ACC112 (cell line): ENCODE results near the gene ELP4.
"Not testable (repeated sequence)": the region's sequence is repeated elsewhere in the genome, so short reads cannot be mapped to it uniquely, and the experiment has no call there.

Source experiments
- H2AFZ ChIP-seq: fragments of 200-600 bp; sonication (generic); one replicate; pipeline ENCODE4 v1.6.0; 2017; ENCODE audit warnings: antibody characterized with exemption, low read length; ENCODE audit not compliant: unreplicated experiment
- H3K27ac ChIP-seq: fragments of 200-600 bp; sonication (generic); 2 replicates; pipeline ENCODE4 v1.5.1; 2014; ENCODE audit warnings: low read depth, mild to moderate bottlenecking, antibody characterized with exemption, low read length, moderate library complexity
- H3K27me3 ChIP-seq: fragments of 200-600 bp; sonication (generic); 2 replicates; pipeline ENCODE4 v1.6.1; 2014; ENCODE audit warnings: mild to moderate bottlenecking, antibody characterized with exemption, low read length, moderate library complexity, mixed read lengths; ENCODE audit not compliant: insufficient read depth
- H3K36me3 ChIP-seq: fragments of 200-600 bp; sonication (generic); 2 replicates; pipeline ENCODE4 v1.6.1; 2016; ENCODE audit warnings: mild to moderate bottlenecking, antibody characterized with exemption, low read length, moderate library complexity, mixed read lengths; ENCODE audit not compliant: insufficient read depth
- H3K4me1 ChIP-seq: fragments of 200-600 bp; sonication (generic); one replicate; pipeline ENCODE4 v1.6.1; 2016; ENCODE audit warnings: low read length, mixed read lengths; ENCODE audit not compliant: insufficient read depth, unreplicated experiment, control insufficient read depth
- H3K4me3 ChIP-seq: fragments of 200-600 bp; sonication (generic); 2 replicates; pipeline ENCODE4 v1.5.1; 2014; ENCODE audit warnings: mild to moderate bottlenecking, low read depth, low read length
- H3K79me2 ChIP-seq: fragments of 200-600 bp; sonication (generic); one replicate; pipeline ENCODE4 v1.6.0; 2016; ENCODE audit warnings: low read length; ENCODE audit not compliant: control insufficient read depth, unreplicated experiment, insufficient read depth

The ELP4 gene

GRCh38 chr11:31725176-31725575 lies 215.6 kb downstream of the ELP4 start:
- Histone ChIP-seq H3K4me3 (no peak overlapping the region), H3K27me3 (no peaks in the 10 kb centered on the region), H3K79me2 (no peaks in the 10 kb centered on the region), H3K36me3 (no peaks in the 10 kb centered on the region), H3K27ac (no peak overlapping the region), H2AFZ (no peak overlapping the region), H3K4me1 (no peaks in the 10 kb centered on the region)

GRCh38 chr11:31728432-31728831 lies 218.9 kb downstream of the ELP4 start:
- Histone ChIP-seq H3K27me3 (no peaks in the 10 kb centered on the region), H3K36me3 (no peaks in the 10 kb centered on the region), H2AFZ (no peak overlapping the region), H3K4me1 (no peaks in the 10 kb centered on the region), H3K4me3 (no peak overlapping the region), H3K27ac (no peak overlapping the region), H3K79me2 (no peaks in the 10 kb centered on the region)

DNA sequence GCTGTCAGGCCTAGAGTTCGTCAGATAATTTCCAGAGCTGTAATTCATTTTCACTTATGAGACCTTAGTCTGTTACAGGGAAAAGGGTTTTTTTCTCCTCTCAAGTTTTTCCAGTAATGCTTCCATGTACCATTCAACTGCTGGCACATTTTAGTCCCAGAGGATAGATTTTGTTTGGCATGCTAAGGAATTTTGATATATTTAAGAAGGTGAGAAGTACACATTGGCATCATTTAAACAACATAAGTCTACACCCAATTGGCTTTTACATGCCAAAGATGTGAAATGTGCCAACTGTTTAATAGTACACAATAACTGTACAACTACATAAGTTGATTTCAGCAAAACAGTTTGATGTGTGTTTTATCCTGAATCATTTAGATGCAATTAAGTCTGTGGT lies 230.6 kb downstream of the ELP4 start:
- Histone ChIP-seq H3K36me3 (no peaks in the 10 kb centered on the region; the same call in 1 of the 2 replicates), H3K27ac (no peak overlapping the region), H3K27me3 (no peaks in the 10 kb centered on the region), H2AFZ (no peak overlapping the region), H3K4me3 (no peak overlapping the region), H3K4me1 (no peaks in the 10 kb centered on the region), H3K79me2 (no peaks in the 10 kb centered on the region)

GRCh38 chr11:31740731-31741368 lies 231.3 kb downstream of the ELP4 start:
- not testable (repeated sequence) for H3K36me3 ChIP-seq, H3K27ac ChIP-seq, H3K79me2 ChIP-seq, H3K27me3 ChIP-seq, H3K4me1 ChIP-seq, H3K4me3 ChIP-seq, H2AFZ ChIP-seq

DNA sequence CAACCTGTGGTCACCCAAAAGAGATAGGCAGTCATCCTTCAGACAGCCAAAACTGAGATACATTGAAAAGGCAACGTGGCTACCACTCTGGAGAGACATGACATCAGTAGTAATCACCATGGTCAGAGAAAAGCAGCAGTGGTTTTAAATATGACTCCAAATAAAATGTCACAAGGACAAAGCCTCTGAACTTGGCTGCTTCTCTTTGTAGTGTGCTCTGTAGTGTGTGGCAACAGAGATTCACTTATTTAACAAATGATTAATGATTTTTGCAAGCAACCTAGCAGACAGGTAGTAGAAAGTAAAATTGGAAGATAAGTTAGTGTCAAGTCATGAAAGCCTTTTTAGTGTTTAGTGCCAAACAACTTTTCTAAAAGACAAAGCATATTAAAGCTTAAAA lies 238.0 kb downstream of the ELP4 start:
- H3K79me2 ChIP-seq: no peaks in the 10 kb centered on the region
- H3K4me3 ChIP-seq: no peak overlapping the region
- H3K4me1 ChIP-seq: no peaks in the 10 kb centered on the region
- H3K36me3 ChIP-seq: no peaks in the 10 kb centered on the region
- H3K27ac ChIP-seq: no peak overlapping the region
- no peak overlapping the region for H2AFZ ChIP-seq
- H3K27me3 ChIP-seq: no peaks in the 10 kb centered on the region

DNA sequence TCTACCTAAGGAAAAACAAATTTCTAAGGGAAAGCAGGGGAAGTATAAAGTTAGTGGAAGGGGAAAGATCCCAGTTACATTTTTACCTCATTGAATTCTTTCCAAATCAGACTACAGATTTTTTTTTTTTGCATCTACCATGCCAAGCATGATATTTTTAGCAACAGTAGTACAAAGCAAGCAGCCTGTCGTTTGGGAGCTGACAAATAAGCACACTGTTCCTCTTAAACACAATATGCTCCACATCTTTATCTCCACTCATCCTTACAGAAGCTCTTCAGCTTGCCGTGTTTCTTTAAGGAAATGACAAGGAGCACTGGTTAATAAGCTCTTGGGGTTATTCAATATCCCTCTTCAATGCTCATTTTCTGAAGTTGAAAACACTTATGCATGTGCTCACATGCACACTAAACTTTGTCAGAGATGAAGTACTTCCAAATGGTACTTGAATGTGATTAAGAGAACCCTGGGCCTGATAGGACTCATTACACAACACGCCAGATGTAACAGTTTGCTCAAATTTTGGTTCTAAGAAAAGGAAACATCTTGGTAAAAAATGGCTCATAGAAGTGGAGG lies 247.8 kb downstream of the ELP4 start:
- no peak overlapping the region for H2AFZ ChIP-seq
- no peaks in the 10 kb centered on the region for H3K79me2 ChIP-seq
- H3K4me1 ChIP-seq: no peaks in the 10 kb centered on the region
- no peak overlapping the region for H3K27ac ChIP-seq
- no peaks in the 10 kb centered on the region for H3K36me3 ChIP-seq
- H3K4me3 ChIP-seq: no peak overlapping the region
- H3K27me3 ChIP-seq: no peaks in the 10 kb centered on the region

DNA sequence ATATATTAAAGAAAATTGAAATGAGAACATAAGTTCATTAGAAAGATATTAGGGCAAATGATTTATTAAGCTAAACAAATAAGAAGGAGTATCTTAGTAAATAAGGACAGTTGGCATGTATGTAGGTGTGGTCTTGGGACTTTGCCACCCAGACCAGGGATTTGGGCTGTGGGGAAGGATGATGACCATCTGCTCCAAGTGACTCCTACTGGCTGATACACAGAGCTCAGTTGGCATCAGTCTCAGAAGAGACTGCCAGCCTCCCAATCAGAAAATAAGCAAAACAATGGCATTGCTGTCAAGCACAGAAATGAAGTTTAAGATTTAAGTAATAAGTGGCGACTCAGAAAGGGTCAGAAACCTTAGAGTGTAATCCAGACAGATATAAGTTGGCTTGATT lies 252.1 kb downstream of the ELP4 start:
- H2AFZ ChIP-seq: no peak overlapping the region
- no peaks in the 10 kb centered on the region for H3K4me1 ChIP-seq
- H3K36me3 ChIP-seq: no peaks in the 10 kb centered on the region
- H3K27me3 ChIP-seq: no peaks in the 10 kb centered on the region
- no peak overlapping the region for H3K27ac ChIP-seq
- H3K79me2 ChIP-seq: no peaks in the 10 kb centered on the region
- H3K4me3 ChIP-seq: no peak overlapping the region

GRCh38 chr11:31763296-31763695 lies 253.7 kb downstream of the ELP4 start:
- no peaks in the 10 kb centered on the region for H3K36me3 ChIP-seq
- H2AFZ ChIP-seq: no peak overlapping the region
- H3K4me3 ChIP-seq: no peak overlapping the region
- no peaks in the 10 kb centered on the region for H3K4me1 ChIP-seq
- no peaks in the 10 kb centered on the region for H3K79me2 ChIP-seq
- no peaks in the 10 kb centered on the region for H3K27me3 ChIP-seq
- H3K27ac ChIP-seq: no peak overlapping the region

DNA sequence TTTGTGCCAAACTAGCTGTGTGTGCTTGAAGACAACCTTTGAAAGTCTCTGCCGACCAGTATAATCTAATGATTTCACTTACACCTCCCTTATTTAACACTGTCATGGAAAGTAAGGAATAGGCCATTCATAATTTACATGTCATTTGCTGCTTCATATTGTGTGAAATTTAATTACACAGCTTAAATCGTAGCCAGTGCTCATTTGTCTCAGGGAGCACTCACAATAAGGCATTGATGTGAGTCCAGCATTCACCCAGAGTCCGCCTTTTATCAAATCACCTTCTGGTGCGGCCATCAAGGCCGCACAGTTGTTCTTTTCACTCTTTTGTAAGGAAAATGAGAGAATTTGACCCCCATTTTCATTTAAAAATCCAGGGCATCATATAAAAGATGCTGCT lies 254.7 kb downstream of the ELP4 start:
- H3K27me3 ChIP-seq: no peaks in the 10 kb centered on the region
- no peak overlapping the region for H3K27ac ChIP-seq
- no peaks in the 10 kb centered on the region for H3K4me1 ChIP-seq
- H3K4me3 ChIP-seq: no peak overlapping the region
- H3K79me2 ChIP-seq: no peaks in the 10 kb centered on the region
- no peaks in the 10 kb centered on the region for H3K36me3 ChIP-seq
- no peak overlapping the region for H2AFZ ChIP-seq

DNA sequence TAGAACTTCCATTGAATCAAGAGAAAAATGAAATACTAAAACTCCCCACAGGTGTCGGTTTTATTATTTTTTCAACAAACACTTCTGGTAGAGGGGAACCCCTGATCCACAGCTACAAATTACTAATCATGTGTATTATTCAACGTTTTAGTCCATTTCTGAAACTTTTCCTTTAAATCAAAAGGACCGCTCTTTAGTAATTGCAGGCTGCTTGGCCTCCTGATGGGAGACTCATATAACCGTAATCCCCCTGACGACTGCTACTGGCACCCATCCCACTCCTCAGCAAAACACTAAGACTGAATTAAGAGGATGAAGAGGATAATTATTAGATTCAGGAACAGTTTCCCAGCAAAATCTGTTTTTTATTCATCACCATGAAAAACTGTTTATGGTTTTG lies 255.2 kb downstream of the ELP4 start:
- Histone ChIP-seq H3K4me1 (no peaks in the 10 kb centered on the region), H3K4me3 (no peak overlapping the region), H2AFZ (no peak overlapping the region), H3K36me3 (no peaks in the 10 kb centered on the region), H3K79me2 (no peaks in the 10 kb centered on the region), H3K27me3 (no peaks in the 10 kb centered on the region), H3K27ac (no peak overlapping the region)

DNA sequence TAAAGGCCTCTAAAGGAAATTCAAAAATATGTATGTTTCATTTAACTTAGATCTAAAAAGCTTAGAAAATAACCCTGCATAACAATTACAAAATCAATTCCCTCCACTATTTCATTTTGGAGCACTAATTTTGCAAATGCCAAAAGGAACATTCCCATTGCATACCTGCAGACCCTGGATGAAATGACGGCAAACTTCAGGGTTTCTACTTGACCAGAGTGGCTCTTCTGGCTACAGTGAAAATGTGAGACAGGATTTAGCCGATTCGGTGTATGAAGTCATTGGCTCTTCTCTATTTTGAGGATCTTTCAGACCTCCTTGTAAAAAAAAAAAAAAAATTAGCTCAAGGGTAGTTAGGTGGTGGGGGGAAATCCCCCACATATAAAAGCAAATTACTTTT lies 257.5 kb downstream of the ELP4 start:
- Histone ChIP-seq H2AFZ (no peak overlapping the region), H3K4me3 (no peak overlapping the region), H3K4me1 (no peaks in the 10 kb centered on the region), H3K27ac (no peak overlapping the region), H3K79me2 (no peaks in the 10 kb centered on the region), H3K27me3 (no peaks in the 10 kb centered on the region), H3K36me3 (no peaks in the 10 kb centered on the region)
